ENCODE results near the gene DTHD1. TPM values are rescaled to one million over a fixed set of nuclear protein-coding genes. Genes with fewer than 3 reads are reported as not detected.

Gene DTHD1
- total and polyA plus RNA-seq, 8 donors, result 1.2 TPM; not detected in 7

DNA sequence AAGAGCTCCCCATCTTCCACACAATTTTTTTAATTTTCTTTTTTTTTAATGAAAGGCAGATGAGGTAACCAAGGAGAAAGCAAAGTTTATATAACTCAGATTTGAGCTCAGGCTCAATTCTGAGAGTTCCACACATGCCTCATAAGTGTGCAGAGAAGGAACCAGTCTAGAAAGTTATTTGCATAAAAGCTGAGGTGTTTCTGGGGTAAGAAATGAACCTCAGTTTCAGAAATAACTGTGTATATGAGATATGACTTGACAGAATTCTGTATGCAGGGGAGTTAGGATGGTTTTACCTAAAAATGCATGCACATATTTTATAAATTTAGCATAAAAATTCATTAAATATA is 51.3 kb downstream of the DTHD1 start:
- DNase-seq, result no peak
- intact Hi-C loops (cut with DNase I; ENCODE audit: low total_unique reads), result no loop called here
- H3K36me3 ChIP-seq, result no peaks in the 10 kb centered on the region
- no peaks in the 10 kb centered on the region for H3K4me1 ChIP-seq
- no peak for TF ChIP-seq POLR2AphosphoS5 (IDR thresholded peaks at IDR 0.05)
- TF ChIP-seq, protein P1, sequence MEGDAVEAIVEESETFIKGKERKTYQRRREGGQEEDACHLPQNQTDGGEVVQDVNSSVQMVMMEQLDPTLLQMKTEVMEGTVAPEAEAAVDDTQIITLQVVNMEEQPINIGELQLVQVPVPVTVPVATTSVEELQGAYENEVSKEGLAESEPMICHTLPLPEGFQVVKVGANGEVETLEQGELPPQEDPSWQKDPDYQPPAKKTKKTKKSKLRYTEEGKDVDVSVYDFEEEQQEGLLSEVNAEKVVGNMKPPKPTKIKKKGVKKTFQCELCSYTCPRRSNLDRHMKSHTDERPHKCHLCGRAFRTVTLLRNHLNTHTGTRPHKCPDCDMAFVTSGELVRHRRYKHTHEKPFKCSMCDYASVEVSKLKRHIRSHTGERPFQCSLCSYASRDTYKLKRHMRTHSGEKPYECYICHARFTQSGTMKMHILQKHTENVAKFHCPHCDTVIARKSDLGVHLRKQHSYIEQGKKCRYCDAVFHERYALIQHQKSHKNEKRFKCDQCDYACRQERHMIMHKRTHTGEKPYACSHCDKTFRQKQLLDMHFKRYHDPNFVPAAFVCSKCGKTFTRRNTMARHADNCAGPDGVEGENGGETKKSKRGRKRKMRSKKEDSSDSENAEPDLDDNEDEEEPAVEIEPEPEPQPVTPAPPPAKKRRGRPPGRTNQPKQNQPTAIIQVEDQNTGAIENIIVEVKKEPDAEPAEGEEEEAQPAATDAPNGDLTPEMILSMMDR (IDR thresholded peaks at IDR 0.05), result no peak
- TF ChIP-seq EP300 (IDR thresholded peaks at IDR 0.05), result no peak
- TF ChIP-seq POLR2A (IDR thresholded peaks at IDR 0.05), result no peak
- no peaks in the 10 kb centered on the region for H3K9me3 ChIP-seq
- no peak overlapping the region for H3K4me3 ChIP-seq
- H3K27ac ChIP-seq, result no peak overlapping the region
- no peaks in the 10 kb centered on the region for H3K27me3 ChIP-seq

DNA sequence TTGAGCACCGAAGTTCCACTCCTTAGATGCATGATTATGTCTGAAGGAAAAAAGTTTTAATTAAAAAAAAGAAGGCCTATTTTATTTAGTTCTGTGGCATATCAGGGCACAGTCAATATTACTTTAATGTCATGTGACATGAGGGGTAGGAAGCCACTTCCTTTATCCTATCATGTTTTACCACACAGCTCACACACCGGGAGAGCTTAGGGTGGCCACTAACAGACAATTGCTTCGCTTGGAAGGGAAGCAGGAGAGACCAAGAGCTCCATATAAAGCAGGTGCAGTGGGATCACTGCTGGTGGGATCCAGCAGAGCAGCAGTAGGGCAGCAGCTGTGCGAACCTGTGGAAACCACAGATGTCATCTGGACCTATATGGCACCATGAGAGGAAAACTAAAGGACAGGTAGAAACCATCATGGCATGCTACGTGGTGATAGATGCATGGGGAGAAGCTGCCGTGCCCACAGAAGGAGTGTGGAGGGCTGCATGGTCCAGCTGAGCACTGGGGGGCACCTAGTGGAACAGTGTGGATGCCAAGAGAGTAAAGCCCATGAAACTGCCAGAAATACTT is 52.0 kb downstream of the DTHD1 start:
- H3K27me3 ChIP-seq, result no peaks in the 10 kb centered on the region

DNA sequence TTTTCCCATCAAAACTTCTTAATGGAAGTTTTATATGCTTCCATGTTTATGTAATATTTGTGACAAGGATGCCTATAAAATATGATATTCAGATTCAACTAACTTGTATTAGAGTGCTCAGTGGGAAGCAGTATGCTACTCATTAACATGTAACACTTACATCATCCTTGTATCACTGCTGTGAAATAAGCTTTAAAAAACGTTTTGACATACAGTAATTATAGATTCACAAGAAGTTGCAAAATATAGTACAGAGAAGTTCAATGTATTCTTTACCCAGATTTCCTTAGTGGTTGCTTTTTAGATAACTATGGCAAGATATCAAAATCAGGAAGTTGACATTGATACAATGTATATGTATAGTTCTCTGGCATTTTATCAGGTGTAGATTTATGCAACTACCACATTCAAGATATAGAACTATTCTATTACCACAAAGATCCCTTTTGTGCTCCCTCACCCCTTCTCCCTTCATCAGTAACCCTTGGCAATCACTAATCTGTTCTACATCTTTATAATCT is 56.3 kb downstream of the DTHD1 start:
- Histone ChIP-seq H3K27me3 (no peaks in the 10 kb centered on the region), H3K36me3 (no peaks in the 10 kb centered on the region), H3K9me3 (no peaks in the 10 kb centered on the region), H3K4me3 (no peak overlapping the region), H3K27ac (no peak overlapping the region), H3K4me1 (no peaks in the 10 kb centered on the region)
- intact Hi-C loops (cut with DNase I; ENCODE audit: low total_unique reads), result no loop called here
- no peak for TF ChIP-seq POLR2AphosphoS5 (IDR thresholded peaks at IDR 0.05)
- no peak for TF ChIP-seq POLR2A (IDR thresholded peaks at IDR 0.05)
- TF ChIP-seq, protein P1 (IDR thresholded peaks at IDR 0.05), result no peak
- no peak for TF ChIP-seq EP300 (IDR thresholded peaks at IDR 0.05)
- no peak for DNase-seq
- 5 to 23% (median 8%) methylated on average over 1 of the region's 1 CpG for WGBS, 5 donors

More for the DNA sequence above, 52.0 kb downstream of the DTHD1 start:
- TF ChIP-seq POLR2AphosphoS5 (IDR thresholded peaks at IDR 0.05) (no peak), EP300 (IDR thresholded peaks at IDR 0.05) (no peak), POLR2A (IDR thresholded peaks at IDR 0.05) (no peak)
- TF ChIP-seq, protein P1 (IDR thresholded peaks at IDR 0.05), result no peak
- 82 to 87% (median 86%) methylated on average over 6 of the region's 6 CpGs for whole genome bisulfite sequencing, 5 donors
- Histone ChIP-seq H3K36me3 (no peaks in the 10 kb centered on the region), H3K4me1 (no peaks in the 10 kb centered on the region), H3K9me3 (no peaks in the 10 kb centered on the region), H3K4me3 (no peak overlapping the region), H3K27ac (no peak overlapping the region)
- intact Hi-C loops (cut with DNase I; ENCODE audit: low total_unique reads), result no loop called here
- DNase-seq, result no peak

GRCh38 chr4:36338973-36339372 is 57.6 kb downstream of the DTHD1 start:
- no peak for TF ChIP-seq POLR2A (IDR thresholded peaks at IDR 0.05)
- TF ChIP-seq, protein P1 (IDR thresholded peaks at IDR 0.05), result no peak
- TF ChIP-seq POLR2AphosphoS5 (IDR thresholded peaks at IDR 0.05), result no peak
- no peak for TF ChIP-seq EP300 (IDR thresholded peaks at IDR 0.05)
- Histone ChIP-seq H3K9me3 (no peaks in the 10 kb centered on the region), H3K27me3 (no peaks in the 10 kb centered on the region), H3K27ac (no peak overlapping the region), H3K36me3 (no peaks in the 10 kb centered on the region), H3K4me1 (no peaks in the 10 kb centered on the region), H3K4me3 (no peak overlapping the region)
- intact Hi-C loops (cut with DNase I; ENCODE audit: low total_unique reads), result no loop called here
- DNase-seq, result no peak
- WGBS, 5 donors, result 58 to 88% (median 67%) methylated on average over 3 of the region's 3 CpGs

Measured in stomach (tissue), 9 donors.